ENCODE results near the gene YWHAB. TPM values are rescaled to one million over a fixed set of nuclear protein-coding genes. Genes with fewer than 3 reads are reported as not detected.

Gene YWHAB
- total and polyA plus RNA-seq, 2 of the 4 experiments (the other 2 are of a cell fraction) = 78.0 to 102 TPM

GRCh38 chr20:44849703-44850102 is 35.8 kb upstream of the YWHAB start:
- Histone ChIP-seq H2BK20ac (ENCODE audit: low read depth, low read length) (no peak overlapping the region), H3K27me3 (ENCODE audit: control insufficient read depth, insufficient read depth, low read length) (peaks cover 4% of the 10 kb centered on the region; the same call in 1 of the 2 replicates), H3K27ac (ENCODE audit: insufficient read depth, low read length) (no peak overlapping the region), H2BK15ac (ENCODE audit: low read depth, low read length) (no peak overlapping the region), H3K56ac (ENCODE audit: extremely low read depth, insufficient read depth, low read length) (no peak overlapping the region), H3K14ac (replicated peaks; ENCODE audit: low read depth, low read length) (no peak overlapping the region), H3K79me1 (ENCODE audit: low read depth in 1 of 2, low read length in 2 of 2) (no peaks in the 10 kb centered on the region), H3K23ac (ENCODE audit: low read depth, low read length) (no peak overlapping the region), H3K4ac (ENCODE audit: low read depth, low read length) (no peak overlapping the region), H3K9ac (ENCODE audit: low read depth, low read length) (no peak overlapping the region), H3K18ac (ENCODE audit: low read depth, low read length) (no peak overlapping the region), H4K20me1 (ENCODE audit: insufficient read depth, low read length) (no peaks in the 10 kb centered on the region), H3K4me1 (ENCODE audit: control insufficient read depth, insufficient read depth, low read length) (no peaks in the 10 kb centered on the region), H3K4me3 (ENCODE audit: insufficient read depth, low read depth, low read length) (no peak overlapping the region), H3K4me2 (ENCODE audit: low read depth, low read length) (no peak overlapping the region), H2AK9ac (replicated peaks; ENCODE audit: low read depth, low read length, poor library complexity) (no peak overlapping the region), H3K9me3 (ENCODE audit: control insufficient read depth, insufficient read depth, low read length) (no peaks in the 10 kb centered on the region), H2BK120ac (ENCODE audit: low read depth, low read length) (no peak overlapping the region), H2AK5ac (ENCODE audit: low read depth, low read length) (no peak overlapping the region), H3K36me3 (ENCODE audit: control insufficient read depth, insufficient read depth, low read length) (no peaks in the 10 kb centered on the region), H3K9me1 (ENCODE audit: insufficient read depth, low read length) (no peaks in the 10 kb centered on the region), H4K5ac (ENCODE audit: low read depth, low read length) (no peak overlapping the region), H2BK5ac (ENCODE audit: low read depth, low read length, poor library complexity, severe bottlenecking) (no peak overlapping the region), H2AFZ (replicated peaks; ENCODE audit: low read length, poor library complexity) (no peak overlapping the region), H4K91ac (ENCODE audit: insufficient read depth, low read depth, low read length) (no peak overlapping the region), H4K8ac (ENCODE audit: low read depth in 2 of 2, low read length in 2 of 2) (no peak overlapping the region)
- ChIA-PET POLR2A (ENCODE audit: unreplicated experiment) (no interaction called here), CTCF (no interaction called here)
- DNase-seq (no peak), ATAC-seq (ENCODE audit: low read depth) (no peak)
- intact Hi-C loops (cut with micrococcal nuclease) = no loop called here
- dilution Hi-C loops (cut with HindIII; ENCODE audit: low sequenced_read_pairs, unreplicated experiment) = no loop called here
- in situ Hi-C loops (cut with MboI; ENCODE audit: low sequenced_read_pairs) = loop anchor here (25.0 kb wide), 1 partner anchor 462 kb away; no protein-coding TSS in a partner anchor
- no TSS peak for BruUV-seq (replicated peaks)
- no CpG with 5 or more reads among the region's 1 CpG for WGBS, 2 experiments (ENCODE audit: extremely low coverage in 2 of 2, insufficient read length in 1 of 2)
- TF ChIP-seq SMC3 (IDR thresholded peaks at IDR 0.05; ENCODE audit: low read depth, low read length) (no peak), CEBPB (IDR thresholded peaks at IDR 0.05; ENCODE audit: low read depth, low read length) (no peak), ELK1 (IDR thresholded peaks at IDR 0.05; ENCODE audit: borderline replicate concordance, low read depth, low read length) (no peak), POLR2A (IDR thresholded peaks at IDR 0.05; ENCODE audit: low read depth, low read length) (no peak), RCOR1 (IDR thresholded peaks at IDR 0.05; ENCODE audit: insufficient replicate concordance, low read length) (no peak), FOS (IDR thresholded peaks at IDR 0.05; ENCODE audit: low read depth, low read length) (no peak), MAFK (IDR thresholded peaks at IDR 0.05; ENCODE audit: low read depth, low read length) (no peak), NFE2L2 (IDR thresholded peaks at IDR 0.05; ENCODE audit: low read depth, low read length) (no peak), CTCF (conservative IDR thresholded peaks at IDR 0.05; ENCODE audit: low read depth, low read length) (no peak), BHLHE40 (IDR thresholded peaks at IDR 0.05; ENCODE audit: low read depth, low read length) (no peak), RFX5 (IDR thresholded peaks at IDR 0.05; ENCODE audit: low read depth, low read length) (no peak), MXI1 (IDR thresholded peaks at IDR 0.05; ENCODE audit: borderline replicate concordance, low read depth, low read length) (no peak), RAD21 (IDR thresholded peaks at IDR 0.05; ENCODE audit: low read length) (no peak), MAZ (IDR thresholded peaks at IDR 0.05; ENCODE audit: borderline replicate concordance, low read depth, low read length) (no peak), USF2 (IDR thresholded peaks at IDR 0.05; ENCODE audit: low read depth, low read length) (no peak), CHD1 (IDR thresholded peaks at IDR 0.05; ENCODE audit: low read depth, low read length) (no peak)

Measured in IMR-90 (cell line).